Uterus (tissue), 4 donors: Measurements from ENCODE around the gene PPP3CA. TPM values are rescaled to one million over a fixed set of nuclear protein-coding genes. Genes with fewer than 3 reads are reported as not detected.

Experiments
- DNase-seq, 2 donors: peaks; one replicate each; pipeline ENCODE4 v3.0.0-alpha.2; 2019 to 2020
- H3K27ac ChIP-seq, 2 donors: fragments of 200-600 bp; sonication (generic); 1 replicate in 1 of 2; 2 replicates in 1 of 2; pipeline ENCODE4 v1.5.1; 2016 to 2018
- H3K27me3 ChIP-seq, 2 donors: fragments of 200-600 bp; sonication (generic); one replicate each; pipeline ENCODE4 v1.5.1; 2018 to 2019; ENCODE audit warnings: control low read depth in 1 of 2
- H3K36me3 ChIP-seq, 2 donors: fragments of 200-600 bp; sonication (generic); one replicate each; pipeline ENCODE4 v1.5.1; 2019; ENCODE audit warnings: control low read depth in 1 of 2
- H3K4me1 ChIP-seq, 2 donors: fragments of 200-600 bp; sonication (generic); one replicate each; pipeline ENCODE4 v1.5.1; 2018 to 2019; ENCODE audit warnings: control low read depth in 1 of 2
- H3K4me3 ChIP-seq, 2 donors: fragments of 200-600 bp; sonication (generic); 1 replicate in 1 of 2; 2 replicates in 1 of 2; pipeline ENCODE4 v1.5.1; 2018 to 2019; ENCODE audit warnings: mild to moderate bottlenecking in 1 of 2
- H3K9me3 ChIP-seq, 2 donors: fragments of 200-600 bp; sonication (generic); one replicate each; pipeline ENCODE4 v1.5.1; 2019; ENCODE audit warnings: control low read depth in 1 of 2
- POLR2A ChIP-seq, 2 donors: fragments of 450-650 bp; IDR thresholded peaks; one replicate each; pipeline ENCODE4 v1.6.1; 2016; ENCODE audit warnings: antibody characterized with exemption in 2 of 2, mild to moderate bottlenecking in 1 of 2, moderate library complexity in 1 of 2
- intact Hi-C: fragments of 100-400 bp; cut with DNase I; formaldehyde crosslinking; loops from one replicate; pipeline ENCODE4 v1.15.1; 2023; ENCODE audit warnings: low total_unique reads
- total RNA-seq, 4 donors: library from RNA; depleted of rRNA in 3 of 4; stranded (reverse); fragments of >200 nt in 3 of 4; gene quantifications; one replicate each; pipeline versions ENCODE4 v1.1.0 to v1.2.4, GENCODE V29; 2014 to 2023
- TF ChIP-seq, protein P1 (sequence below), 4 experiments: fragments of 200-600 bp in 2 of 4; fragments of 450-650 bp in 2 of 4; sonication (generic) in 2 of 4; IDR thresholded peaks; one replicate each; pipeline ENCODE4 v1.5.1; 2016 to 2019; ENCODE audit warnings: antibody characterized with exemption in 4 of 4, mild to moderate bottlenecking in 2 of 4, moderate library complexity in 1 of 4
- donor health status: DM: yes; HTN: yes; CAD: no.

The PPP3CA gene
- total RNA-seq, 4 donors from 2014 or later = 32.8 to 70.0 (median 39.8) TPM

- no peak for DNase-seq
- TF ChIP-seq POLR2A (IDR thresholded peaks at IDR 0.05) = no peak
- TF ChIP-seq, protein P1, sequence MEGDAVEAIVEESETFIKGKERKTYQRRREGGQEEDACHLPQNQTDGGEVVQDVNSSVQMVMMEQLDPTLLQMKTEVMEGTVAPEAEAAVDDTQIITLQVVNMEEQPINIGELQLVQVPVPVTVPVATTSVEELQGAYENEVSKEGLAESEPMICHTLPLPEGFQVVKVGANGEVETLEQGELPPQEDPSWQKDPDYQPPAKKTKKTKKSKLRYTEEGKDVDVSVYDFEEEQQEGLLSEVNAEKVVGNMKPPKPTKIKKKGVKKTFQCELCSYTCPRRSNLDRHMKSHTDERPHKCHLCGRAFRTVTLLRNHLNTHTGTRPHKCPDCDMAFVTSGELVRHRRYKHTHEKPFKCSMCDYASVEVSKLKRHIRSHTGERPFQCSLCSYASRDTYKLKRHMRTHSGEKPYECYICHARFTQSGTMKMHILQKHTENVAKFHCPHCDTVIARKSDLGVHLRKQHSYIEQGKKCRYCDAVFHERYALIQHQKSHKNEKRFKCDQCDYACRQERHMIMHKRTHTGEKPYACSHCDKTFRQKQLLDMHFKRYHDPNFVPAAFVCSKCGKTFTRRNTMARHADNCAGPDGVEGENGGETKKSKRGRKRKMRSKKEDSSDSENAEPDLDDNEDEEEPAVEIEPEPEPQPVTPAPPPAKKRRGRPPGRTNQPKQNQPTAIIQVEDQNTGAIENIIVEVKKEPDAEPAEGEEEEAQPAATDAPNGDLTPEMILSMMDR (IDR thresholded peaks at IDR 0.05) = no peak
- intact Hi-C loops = no loop called here
- Histone ChIP-seq H3K27ac (no peak overlapping the region), H3K36me3 (no peaks in the 10 kb centered on the region), H3K4me3 (no peak overlapping the region), H3K27me3 (no peaks in the 10 kb centered on the region), H3K4me1 (no peaks in the 10 kb centered on the region), H3K9me3 (no peaks in the 10 kb centered on the region)
These were observed 192.0 kb downstream of the PPP3CA start for GRCh38 chr4:101155368-101155767.

DNA sequence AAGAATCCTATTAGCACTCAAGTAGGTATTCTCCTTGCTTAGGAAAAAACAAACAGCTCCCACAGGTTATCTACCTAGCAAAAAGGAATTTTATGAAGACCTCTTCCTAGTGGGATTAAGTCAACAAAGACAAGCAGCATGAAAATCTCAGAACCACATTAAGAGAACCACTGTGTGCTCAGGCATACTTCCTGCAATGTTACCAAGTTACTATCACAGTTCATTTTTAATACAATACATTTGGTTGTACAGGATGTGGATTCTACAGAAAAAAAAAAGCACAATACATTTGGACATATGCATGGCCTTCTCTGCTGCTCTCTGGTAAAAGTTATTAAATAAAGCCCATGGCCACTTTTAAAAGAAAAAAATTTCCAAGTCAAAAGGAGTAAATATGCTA is 193.7 kb downstream of the PPP3CA start:
- no peak overlapping the region for H3K4me3 ChIP-seq
- DNase-seq = no peak
- H3K4me1 ChIP-seq = no peaks in the 10 kb centered on the region
- no peaks in the 10 kb centered on the region for H3K36me3 ChIP-seq
- intact Hi-C loops = no loop called here
- TF ChIP-seq, protein P1 (IDR thresholded peaks at IDR 0.05) = no peak
- TF ChIP-seq POLR2A (IDR thresholded peaks at IDR 0.05) = no peak
- no peak overlapping the region for H3K27ac ChIP-seq
- H3K27me3 ChIP-seq = no peaks in the 10 kb centered on the region
- no peaks in the 10 kb centered on the region for H3K9me3 ChIP-seq

- DNase-seq = no peak
- Histone ChIP-seq H3K27ac (no peak overlapping the region), H3K27me3 (no peaks in the 10 kb centered on the region), H3K9me3 (no peaks in the 10 kb centered on the region), H3K36me3 (no peaks in the 10 kb centered on the region), H3K4me3 (no peak overlapping the region), H3K4me1 (no peaks in the 10 kb centered on the region)
- intact Hi-C loops = no loop called here
- TF ChIP-seq, protein P1 (IDR thresholded peaks at IDR 0.05) = no peak
- TF ChIP-seq POLR2A (IDR thresholded peaks at IDR 0.05) = no peak
These were observed 194.8 kb downstream of the PPP3CA start for GRCh38 chr4:101152521-101152920.

DNA sequence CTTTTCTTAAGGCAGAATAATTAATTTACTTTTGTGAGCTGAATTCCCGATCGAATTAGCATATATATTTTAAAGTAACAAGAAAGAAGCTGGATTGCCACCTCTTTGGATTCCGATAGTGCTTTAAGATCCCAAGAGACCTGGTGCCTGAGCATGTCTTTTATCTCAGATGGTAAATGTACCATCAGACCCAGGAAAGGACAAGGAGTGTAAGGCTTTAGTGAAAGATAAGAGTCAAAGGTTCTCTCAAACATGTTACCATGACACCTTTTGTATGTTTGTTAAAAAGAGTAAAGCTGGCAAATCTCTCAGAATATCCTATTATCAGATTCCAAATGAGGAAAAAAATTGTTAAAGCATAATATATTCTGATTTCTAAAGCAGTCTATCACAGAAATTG is 198.8 kb downstream of the PPP3CA start:
- intact Hi-C loops = no loop called here
- no peak overlapping the region for H3K4me3 ChIP-seq
- H3K27me3 ChIP-seq = no peaks in the 10 kb centered on the region

GRCh38 chr4:101147283-101147682 is 200.0 kb downstream of the PPP3CA start:
- H3K27ac ChIP-seq = no peak overlapping the region
- no peak for TF ChIP-seq POLR2A (IDR thresholded peaks at IDR 0.05)
- TF ChIP-seq, protein P1 (IDR thresholded peaks at IDR 0.05) = no peak
- H3K4me1 ChIP-seq = no peaks in the 10 kb centered on the region
- no peak for DNase-seq
- intact Hi-C loops = no loop called here
- no peaks in the 10 kb centered on the region for H3K9me3 ChIP-seq
- no peaks in the 10 kb centered on the region for H3K27me3 ChIP-seq
- H3K36me3 ChIP-seq = no peaks in the 10 kb centered on the region
- H3K4me3 ChIP-seq = no peak overlapping the region

More for the DNA sequence above, 198.8 kb downstream of the PPP3CA start:
- no peak for DNase-seq
- no peaks in the 10 kb centered on the region for H3K9me3 ChIP-seq
- H3K27ac ChIP-seq = no peak overlapping the region
- no peaks in the 10 kb centered on the region for H3K36me3 ChIP-seq
- H3K4me1 ChIP-seq = no peaks in the 10 kb centered on the region
- TF ChIP-seq, protein P1 (IDR thresholded peaks at IDR 0.05) = no peak
- no peak for TF ChIP-seq POLR2A (IDR thresholded peaks at IDR 0.05)
